ENCODE data around the gene SLC22A17. TPM values are rescaled to one million over a fixed set of nuclear protein-coding genes. Genes with fewer than 3 reads are reported as not detected.
"Not testable (repeated sequence)": the region's sequence is repeated elsewhere in the genome, so short reads cannot be mapped to it uniquely, and the experiment has no call there.

SLC22A17 gene
- total RNA-seq, 1 donor, result 5.6 TPM

- H3K4me1 ChIP-seq (ENCODE audit: insufficient read depth, low read length); H3K4me3 ChIP-seq (ENCODE audit: low read length); H3K27me3 ChIP-seq (ENCODE audit: insufficient read depth, low read length); H3K9me3 ChIP-seq (ENCODE audit: low read depth, low read length): not testable (repeated sequence)
Observed at GRCh38 chr14:23386266-23386657, 33.6 kb upstream of the SLC22A17 start.

- no peaks in the 10 kb centered on the region for H3K27me3 ChIP-seq (ENCODE audit: insufficient read depth, low read length)
- H3K4me1 ChIP-seq (ENCODE audit: insufficient read depth, low read length), result no peaks in the 10 kb centered on the region
- no peak overlapping the region for H3K4me3 ChIP-seq (ENCODE audit: low read length)
- no peaks in the 10 kb centered on the region for H3K9me3 ChIP-seq (ENCODE audit: low read depth, low read length)
Observed at GRCh38 chr14:23385642-23386265, 33.1 kb upstream of the SLC22A17 start.

DNA sequence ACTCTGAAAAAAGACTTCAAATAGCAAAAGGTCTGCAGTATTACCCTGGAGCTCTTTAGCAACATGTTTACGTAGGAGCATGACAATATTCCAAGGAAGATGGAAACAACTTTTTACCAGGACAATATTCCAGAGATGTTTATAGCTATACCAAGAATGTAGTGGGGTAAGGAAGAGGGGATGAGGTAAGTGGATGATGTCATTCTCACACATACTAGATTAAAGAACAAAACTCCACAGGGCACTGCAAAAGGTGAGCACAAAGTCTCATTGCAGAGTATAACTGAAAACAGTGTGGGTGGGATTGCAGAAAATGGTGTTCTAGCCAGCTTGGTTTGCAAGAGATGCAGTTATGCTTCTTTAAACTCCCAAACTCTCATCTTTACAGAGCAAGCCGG lies 32.6 kb upstream of the SLC22A17 start:
- H3K4me1 ChIP-seq (ENCODE audit: insufficient read depth, low read length), result no peaks in the 10 kb centered on the region
- H3K4me3 ChIP-seq (ENCODE audit: low read length), result no peak overlapping the region
- no peaks in the 10 kb centered on the region for H3K9me3 ChIP-seq (ENCODE audit: low read depth, low read length)
- no peaks in the 10 kb centered on the region for H3K27me3 ChIP-seq (ENCODE audit: insufficient read depth, low read length)

GRCh38 chr14:23384364-23385080 lies 31.8 kb upstream of the SLC22A17 start:
- Histone ChIP-seq H3K9me3 (ENCODE audit: low read depth, low read length) (no peaks in the 10 kb centered on the region), H3K27me3 (ENCODE audit: insufficient read depth, low read length) (no peaks in the 10 kb centered on the region), H3K4me1 (ENCODE audit: insufficient read depth, low read length) (no peaks in the 10 kb centered on the region), H3K4me3 (ENCODE audit: low read length) (no peak overlapping the region)

GRCh38 chr14:23382731-23383440 lies 30.2 kb upstream of the SLC22A17 start:
- H3K4me1 ChIP-seq (ENCODE audit: insufficient read depth, low read length), result no peaks in the 10 kb centered on the region
- H3K27me3 ChIP-seq (ENCODE audit: insufficient read depth, low read length), result no peaks in the 10 kb centered on the region
- no peaks in the 10 kb centered on the region for H3K9me3 ChIP-seq (ENCODE audit: low read depth, low read length)
- H3K4me3 ChIP-seq (ENCODE audit: low read length), result no peak overlapping the region

DNA sequence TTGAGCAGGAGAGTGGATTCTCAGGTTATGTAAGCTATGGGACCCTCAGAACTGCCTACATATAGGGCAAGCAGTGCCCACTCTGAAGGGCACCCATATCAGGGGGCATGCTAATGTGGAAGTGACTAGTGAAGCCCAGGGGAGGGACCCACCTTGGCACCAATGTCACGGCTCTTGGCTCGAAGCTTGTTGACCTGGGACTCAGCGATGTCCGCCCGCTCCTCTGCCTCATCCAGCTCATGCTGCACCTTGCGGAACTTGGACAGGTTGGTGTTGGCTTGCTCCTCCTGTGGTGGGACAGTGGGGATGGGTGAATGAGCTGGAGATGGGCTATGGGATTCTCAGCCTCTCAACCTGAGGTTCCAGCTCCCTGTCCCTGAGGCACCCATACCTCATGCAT lies 29.6 kb upstream of the SLC22A17 start:
- no peaks in the 10 kb centered on the region for H3K9me3 ChIP-seq (ENCODE audit: low read depth, low read length)
- no peaks in the 10 kb centered on the region for H3K27me3 ChIP-seq (ENCODE audit: insufficient read depth, low read length)
- H3K4me1 ChIP-seq (ENCODE audit: insufficient read depth, low read length), result no peaks in the 10 kb centered on the region
- H3K4me3 ChIP-seq (ENCODE audit: low read length), result no peak overlapping the region

- no peak overlapping the region for H3K4me3 ChIP-seq (ENCODE audit: low read length)
- H3K27me3 ChIP-seq (ENCODE audit: insufficient read depth, low read length), result no peaks in the 10 kb centered on the region
- no peaks in the 10 kb centered on the region for H3K4me1 ChIP-seq (ENCODE audit: insufficient read depth, low read length)
- H3K9me3 ChIP-seq (ENCODE audit: low read depth, low read length), result no peaks in the 10 kb centered on the region
Observed at GRCh38 chr14:23381871-23382270, 29.2 kb upstream of the SLC22A17 start.

DNA sequence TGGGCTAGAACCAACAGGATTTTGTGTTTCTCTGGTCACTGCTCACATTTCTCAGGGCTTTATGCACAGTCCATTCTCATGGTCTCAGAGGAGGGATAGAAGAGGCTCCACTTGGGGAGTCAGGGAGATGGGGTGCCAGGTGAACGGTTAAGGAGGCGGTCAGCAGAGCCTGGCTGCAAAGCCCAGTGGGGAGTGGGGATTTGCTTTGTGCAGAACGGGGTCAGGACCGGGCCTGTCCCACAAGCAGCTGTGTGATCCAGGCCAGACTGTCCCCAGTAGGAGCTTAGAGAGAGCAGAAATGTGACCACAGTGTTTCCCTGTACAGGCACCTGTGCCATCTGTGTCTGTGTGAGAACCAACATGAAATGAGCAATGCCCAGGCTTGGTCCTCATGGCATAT lies 28.3 kb upstream of the SLC22A17 start:
- no peaks in the 10 kb centered on the region for H3K27me3 ChIP-seq (ENCODE audit: insufficient read depth, low read length)
- no peak overlapping the region for H3K4me3 ChIP-seq (ENCODE audit: low read length)
- H3K9me3 ChIP-seq (ENCODE audit: low read depth, low read length), result no peaks in the 10 kb centered on the region
- no peaks in the 10 kb centered on the region for H3K4me1 ChIP-seq (ENCODE audit: insufficient read depth, low read length)

GRCh38 chr14:23380197-23380914 lies 27.7 kb upstream of the SLC22A17 start:
- Histone ChIP-seq H3K27me3 (ENCODE audit: insufficient read depth, low read length) (no peaks in the 10 kb centered on the region), H3K9me3 (ENCODE audit: low read depth, low read length) (no peaks in the 10 kb centered on the region), H3K4me1 (ENCODE audit: insufficient read depth, low read length) (no peaks in the 10 kb centered on the region), H3K4me3 (ENCODE audit: low read length) (no peak overlapping the region)

DNA sequence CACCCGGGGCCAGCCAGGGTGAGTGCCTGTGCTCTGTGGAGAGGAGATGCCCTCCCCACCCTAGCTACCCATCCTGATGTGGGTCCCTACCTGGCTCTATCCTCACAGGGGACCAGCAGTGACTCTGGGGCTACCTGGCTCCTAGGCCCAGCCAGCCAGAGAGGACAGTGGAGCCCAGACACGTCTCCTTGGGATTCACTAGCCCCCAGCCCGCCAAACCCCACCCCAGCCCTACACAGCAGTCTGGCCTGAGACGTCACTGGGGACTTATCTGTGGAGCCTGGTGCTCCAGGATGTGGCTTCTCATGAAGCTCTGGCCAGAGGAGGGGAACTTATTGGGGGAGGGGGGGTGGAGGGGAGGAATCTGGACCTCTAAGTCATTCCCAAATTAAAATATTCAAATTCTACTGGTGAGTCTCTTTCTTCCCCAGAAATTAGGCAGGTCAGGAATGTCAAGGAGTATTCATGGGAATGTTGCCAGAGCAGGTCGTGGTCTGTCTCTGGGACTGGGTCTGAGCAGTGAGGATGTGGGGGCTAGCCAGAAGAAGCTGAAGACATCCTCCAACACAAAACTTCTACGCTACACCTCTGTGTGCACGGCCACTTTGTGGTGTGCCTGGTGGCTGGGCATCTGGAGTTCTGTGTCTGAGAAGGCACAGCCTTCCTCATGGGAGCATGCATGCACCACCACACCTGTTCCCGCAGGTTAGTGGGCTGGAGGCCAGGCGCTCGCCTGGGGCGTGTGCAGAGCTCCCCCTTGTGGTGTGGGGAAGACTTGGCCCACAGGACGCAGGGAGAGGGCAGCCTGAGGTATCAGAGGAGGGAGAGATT lies 26.9 kb upstream of the SLC22A17 start:
- Histone ChIP-seq H3K9me3 (ENCODE audit: low read depth, low read length) (no peaks in the 10 kb centered on the region), H3K4me3 (ENCODE audit: low read length) (no peak overlapping the region), H3K4me1 (ENCODE audit: insufficient read depth, low read length) (no peaks in the 10 kb centered on the region), H3K27me3 (ENCODE audit: insufficient read depth, low read length) (no peaks in the 10 kb centered on the region)

- Histone ChIP-seq H3K4me1 (ENCODE audit: insufficient read depth, low read length) (no peaks in the 10 kb centered on the region), H3K4me3 (ENCODE audit: low read length) (no peak overlapping the region), H3K9me3 (ENCODE audit: low read depth, low read length) (no peaks in the 10 kb centered on the region), H3K27me3 (ENCODE audit: insufficient read depth, low read length) (no peaks in the 10 kb centered on the region)
Observed at GRCh38 chr14:23378612-23379220, 26.0 kb upstream of the SLC22A17 start.

DNA sequence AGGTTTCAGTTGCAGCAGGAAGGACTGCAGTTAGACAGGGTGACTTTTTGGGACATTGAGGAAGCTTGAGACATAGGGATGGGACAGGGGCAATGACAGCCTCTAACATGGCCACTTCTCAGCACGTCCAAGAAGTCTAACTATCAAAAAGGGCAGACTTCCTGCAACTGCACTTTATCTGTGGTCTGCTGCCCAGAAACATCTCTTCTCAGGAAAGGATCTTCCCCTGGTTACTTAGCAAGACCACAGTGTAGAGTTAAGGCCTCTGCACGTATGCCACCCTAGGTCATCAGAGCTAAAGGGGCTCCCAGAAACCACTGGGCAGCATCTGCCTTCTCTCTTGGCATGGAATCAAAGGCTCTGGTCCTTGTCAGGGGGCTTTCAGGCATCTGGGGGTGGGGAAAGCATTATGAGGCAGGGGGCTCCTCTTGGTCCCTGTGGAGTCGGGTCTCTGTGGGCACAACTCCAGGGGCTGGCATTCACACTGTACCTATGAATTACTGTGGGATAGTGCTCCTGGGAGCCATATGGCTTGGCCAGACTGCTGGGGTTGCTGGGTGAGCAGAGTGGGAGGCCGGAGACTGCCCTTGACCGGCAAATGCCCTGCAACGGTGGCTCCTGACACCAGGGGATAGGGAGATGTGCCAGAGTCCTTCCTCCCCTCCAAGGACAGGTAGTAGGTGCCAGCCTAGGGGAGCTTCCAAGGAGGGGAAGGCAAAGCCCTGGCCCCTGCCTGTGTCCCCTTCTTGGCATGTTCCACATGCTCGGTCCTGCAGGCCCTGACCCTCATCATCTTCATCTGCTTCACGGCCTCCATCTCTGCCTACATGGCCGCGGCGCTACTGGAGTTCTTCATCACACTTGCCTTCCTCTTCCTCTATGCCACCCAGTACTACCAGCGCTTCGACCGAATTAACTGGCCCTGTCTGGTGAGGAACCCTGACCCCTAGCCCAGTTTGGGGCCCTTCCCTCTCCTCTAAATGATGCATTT lies 25.2 kb upstream of the SLC22A17 start:
- H3K4me3 ChIP-seq (ENCODE audit: low read length), result no peak overlapping the region
- H3K4me1 ChIP-seq (ENCODE audit: insufficient read depth, low read length), result no peaks in the 10 kb centered on the region
- H3K27me3 ChIP-seq (ENCODE audit: insufficient read depth, low read length), result no peaks in the 10 kb centered on the region
- H3K9me3 ChIP-seq (ENCODE audit: low read depth, low read length), result no peaks in the 10 kb centered on the region

GRCh38 chr14:23377198-23377550 lies 24.5 kb upstream of the SLC22A17 start:
- Histone ChIP-seq H3K9me3 (ENCODE audit: low read depth, low read length) (no peaks in the 10 kb centered on the region), H3K27me3 (ENCODE audit: insufficient read depth, low read length) (no peaks in the 10 kb centered on the region), H3K4me3 (ENCODE audit: low read length) (no peak overlapping the region), H3K4me1 (ENCODE audit: insufficient read depth, low read length) (no peaks in the 10 kb centered on the region)

All from mononuclear cell (primary cell).